HEK293T (cell line): ENCODE results near the gene MFSD12.

ENCODE experiments used
- CTCF ChIA-PET: fragments of 350-600 bp; formaldehyde crosslinking; extraction: SDS; loops from one replicate; lab custom pipeline; 2021; ENCODE audit warnings: antibody characterized with exemption, inconsistent platforms; lab: Yijun Ruan, JAX
- POLR2A ChIA-PET: fragments of 350-600 bp; formaldehyde crosslinking; extraction: SDS; loops from one replicate; lab custom pipeline; 2020; ENCODE audit warnings: antibody characterized with exemption, inconsistent platforms; lab: Yijun Ruan, JAX
- DNase-seq: peaks from one replicate; pipeline ENCODE4 v3.0.0; 2012; ENCODE audit warnings: mixed read lengths; ENCODE audit errors: extremely low spot score
- ARNT ChIP-seq: fragments of 450-650 bp; IDR thresholded peaks from 2 replicates; pipeline ENCODE4 v1.6.1; 2017; ENCODE audit warnings: mild to moderate bottlenecking
- BHLHE40 ChIP-seq: fragments of 450-650 bp; IDR thresholded peaks from 2 replicates; pipeline ENCODE4 v1.6.1; 2016; ENCODE audit warnings: mild to moderate bottlenecking, moderate library complexity, borderline replicate concordance
- CTBP1 ChIP-seq: fragments of 450-650 bp; IDR thresholded peaks from 2 replicates; pipeline ENCODE4 v1.6.1; 2016; ENCODE audit warnings: borderline replicate concordance
- ELF4 ChIP-seq: fragments of 450-650 bp; IDR thresholded peaks from 2 replicates; pipeline ENCODE4 v1.6.1; 2017; ENCODE audit warnings: antibody characterized with exemption
- FOXA1 ChIP-seq: fragments of 450-650 bp; IDR thresholded peaks from 2 replicates; pipeline ENCODE4 v1.6.1; 2016; ENCODE audit warnings: mild to moderate bottlenecking
- FOXK2 ChIP-seq: fragments of 450-650 bp; IDR thresholded peaks from 2 replicates; pipeline ENCODE4 v1.6.1; 2016; ENCODE audit warnings: mild to moderate bottlenecking
- FOXM1 ChIP-seq: fragments of 450-650 bp; IDR thresholded peaks from 2 replicates; pipeline ENCODE4 v1.6.1; 2017; ENCODE audit warnings: mild to moderate bottlenecking, borderline replicate concordance
- HDGF ChIP-seq: fragments of 450-650 bp; IDR thresholded peaks from 2 replicates; pipeline ENCODE4 v1.6.1; 2017; ENCODE audit warnings: antibody characterized with exemption, borderline replicate concordance
- L3MBTL2 ChIP-seq: fragments of 450-650 bp; conservative IDR thresholded peaks from 2 replicates; pipeline ENCODE4 v1.6.1; 2016; ENCODE audit warnings: mild to moderate bottlenecking
- LEF1 ChIP-seq: fragments of 450-650 bp; IDR thresholded peaks from 2 replicates; pipeline ENCODE4 v1.6.1; 2017; ENCODE audit warnings: mild to moderate bottlenecking, borderline replicate concordance
- NFRKB ChIP-seq: fragments of 450-650 bp; IDR thresholded peaks from 2 replicates; pipeline ENCODE4 v1.6.1; 2016; ENCODE audit warnings: mild to moderate bottlenecking, moderate library complexity
- PKNOX1 ChIP-seq: fragments of 450-650 bp; IDR thresholded peaks from 2 replicates; pipeline ENCODE4 v1.6.1; 2016
- SP1 ChIP-seq: fragments of 450-650 bp; IDR thresholded peaks from 2 replicates; pipeline ENCODE4 v1.6.1; 2017
- SUZ12 ChIP-seq: fragments of 450-650 bp; IDR thresholded peaks from 2 replicates; pipeline ENCODE4 v1.6.1; 2016; ENCODE audit warnings: mild to moderate bottlenecking
- TARDBP ChIP-seq: fragments of 450-650 bp; IDR thresholded peaks from 2 replicates; pipeline ENCODE4 v1.6.1; 2016
- ZNF384 ChIP-seq: fragments of 450-650 bp; IDR thresholded peaks from 2 replicates; pipeline ENCODE4 v1.6.1; 2016

Gene MFSD12

DNA sequence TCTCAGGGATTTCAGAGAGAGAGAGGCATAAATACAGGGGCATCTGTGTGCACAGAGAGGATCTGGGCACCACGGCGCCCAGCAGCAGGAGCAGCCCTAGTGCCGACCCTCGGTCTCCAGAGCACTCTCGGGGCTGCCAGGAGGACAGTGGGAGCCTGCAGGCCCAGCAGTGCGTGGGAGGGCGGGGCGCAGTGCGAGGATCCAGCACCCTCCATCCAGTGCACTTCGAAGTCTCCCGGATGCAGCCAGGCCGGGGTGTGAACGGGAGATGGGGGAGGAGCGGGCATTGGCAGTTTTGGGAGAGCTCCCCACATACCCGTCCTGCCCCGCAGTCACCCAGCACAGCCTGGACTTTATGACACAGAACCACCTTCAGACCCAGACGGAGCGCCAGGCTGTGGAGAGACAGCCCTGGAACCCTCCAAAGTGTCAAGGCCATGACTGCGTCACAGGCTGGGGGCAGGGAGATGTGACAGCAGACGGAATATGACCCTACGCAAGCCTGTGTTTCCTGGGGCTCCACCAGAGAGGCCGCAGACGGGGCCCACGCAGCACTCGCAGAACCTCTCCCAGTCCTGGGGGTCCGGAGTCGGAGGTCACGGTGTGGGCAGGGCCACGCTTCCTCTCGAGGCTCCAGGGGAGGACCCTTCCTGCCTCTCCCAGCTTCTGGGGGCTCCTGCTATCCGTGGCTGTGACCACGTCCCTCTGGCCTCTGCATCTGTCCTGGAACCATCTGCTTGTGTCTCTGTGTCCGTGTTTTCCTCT, 33.1 kb downstream of the MFSD12 start:
- POLR2A ChIA-PET, result no interaction called here
- TF ChIP-seq PKNOX1 (no peak), BHLHE40 (no peak), SP1 (no peak), CTBP1 (no peak), L3MBTL2 (no peak), FOXM1 (no peak), ARNT (no peak), ZNF384 (no peak), HDGF (no peak), LEF1 (no peak), TARDBP (no peak), FOXA1 (no peak), NFRKB (no peak), SUZ12 (no peak), ELF4 (no peak), FOXK2 (no peak)
- CTCF ChIA-PET, result no interaction called here
- no peak for DNase-seq

DNA sequence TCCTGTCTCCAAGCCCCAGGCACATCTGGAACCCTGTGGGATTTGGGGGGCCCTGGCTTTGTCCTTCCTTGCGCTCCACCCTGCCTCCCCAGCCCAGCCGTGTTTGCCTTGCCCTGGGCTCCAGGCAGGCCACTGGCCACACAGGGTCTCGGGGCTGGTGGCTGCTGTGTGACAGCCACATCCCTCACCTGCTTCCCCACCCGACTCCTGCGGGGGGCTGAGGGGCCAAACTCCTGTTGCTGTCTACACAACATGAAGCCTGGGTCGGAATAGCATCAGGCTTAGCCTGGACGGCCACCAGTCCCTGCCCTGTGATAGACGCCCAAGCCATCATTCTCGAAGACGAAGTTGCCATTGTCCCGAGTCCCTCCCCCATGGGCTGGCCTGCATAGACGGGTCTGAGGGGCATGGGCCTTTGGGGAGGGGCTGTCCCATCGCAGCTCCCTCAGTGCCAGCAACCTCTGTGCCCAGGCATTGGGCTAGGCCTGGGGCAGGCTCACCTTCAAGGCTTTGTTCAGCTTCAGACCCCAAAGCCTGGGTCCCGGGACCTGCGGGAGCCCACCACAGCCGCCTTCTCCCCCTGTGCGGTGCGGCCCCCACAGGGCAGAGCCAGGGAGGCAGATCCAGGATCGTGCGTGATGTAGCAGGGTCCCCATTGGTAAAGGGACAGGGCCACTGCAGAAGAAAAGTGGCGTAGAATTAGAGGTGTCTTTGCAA, 33.9 kb downstream of the MFSD12 start:
- CTCF ChIA-PET, result no interaction called here
- POLR2A ChIA-PET, result no interaction called here
- no peak for TF ChIP-seq NFRKB
- no peak for TF ChIP-seq LEF1
- TF ChIP-seq L3MBTL2, result no peak
- no peak for TF ChIP-seq FOXK2
- no peak for TF ChIP-seq SUZ12
- no peak for TF ChIP-seq FOXA1
- no peak for TF ChIP-seq PKNOX1
- no peak for TF ChIP-seq TARDBP
- no peak for TF ChIP-seq HDGF
- TF ChIP-seq ARNT, result no peak
- TF ChIP-seq CTBP1, result no peak
- no peak for TF ChIP-seq FOXM1
- TF ChIP-seq ZNF384, result no peak
- no peak for TF ChIP-seq ELF4

GRCh38 chr19:3522421-3523360, 34.7 kb downstream of the MFSD12 start:
- CTCF ChIA-PET, result no interaction called here
- no peak for DNase-seq
- POLR2A ChIA-PET, result no interaction called here
- TF ChIP-seq ELF4 (no peak), L3MBTL2 (no peak), FOXM1 (no peak), TARDBP (no peak)

More for the DNA sequence above, 33.9 kb downstream of the MFSD12 start:
- DNase-seq, result no peak

- POLR2A ChIA-PET, result no interaction called here
- CTCF ChIA-PET, result no interaction called here
- no peak for DNase-seq
- TF ChIP-seq FOXM1 (no peak), CTBP1 (no peak), PKNOX1 (no peak), HDGF (no peak), ZNF384 (no peak), TARDBP (no peak), L3MBTL2 (no peak), SP1 (no peak), NFRKB (no peak)
Measured at GRCh38 chr19:3521104-3521445, 36.3 kb downstream of the MFSD12 start.

- TF ChIP-seq ZNF384 (no peak), CTBP1 (no peak), HDGF (no peak), ARNT (no peak), FOXK2 (no peak), LEF1 (no peak), PKNOX1 (no peak), SP1 (no peak), NFRKB (no peak), SUZ12 (no peak), L3MBTL2 (no peak), ELF4 (no peak), BHLHE40 (no peak), FOXM1 (no peak), FOXA1 (no peak), TARDBP (no peak)
- POLR2A ChIA-PET, result no interaction called here
- CTCF ChIA-PET, result no interaction called here
- DNase-seq, result no peak
Measured at GRCh38 chr19:3520166-3521103, 37.0 kb downstream of the MFSD12 start.
